ENCODE results near the gene KCTD10. TPM values are rescaled to one million over a fixed set of nuclear protein-coding genes. Genes with fewer than 3 reads are reported as not detected.
"Not testable (repeated sequence)": the region's sequence is repeated elsewhere in the genome, so short reads cannot be mapped to it uniquely, and the experiment has no call there.

Gene KCTD10
- total RNA-seq, 1 experiment from 2014 or later = 41.5 TPM

GRCh38 chr12:109421355-109422087, 55.6 kb downstream of the KCTD10 start:
- Histone ChIP-seq H3K9me3 (no peaks in the 10 kb centered on the region), H3K4me1 (no peaks in the 10 kb centered on the region), H3K36me3 (ENCODE audit: control insufficient read depth, insufficient read depth, low read length) (no peaks in the 10 kb centered on the region), H3K4me3 (ENCODE audit: low read depth, low read length) (no peak overlapping the region), H3K27me3 (replicated peaks; ENCODE audit: control insufficient read depth, insufficient read depth, low read length) (no peaks in the 10 kb centered on the region)
- CTCF ChIA-PET = interaction anchor here (0.9 kb wide), 1 partner anchor 11 kb away, joined by 4 read pairs; no protein-coding TSS in a partner anchor
- Mint-ChIP-seq H3K4me3 (ENCODE audit: unreplicated experiment) (no peak overlapping the region), H3K27ac (ENCODE audit: unreplicated experiment) (no peak overlapping the region), H3K4me1 (ENCODE audit: low read depth, unreplicated experiment) (no peaks in the 10 kb centered on the region), H3K9me3 (ENCODE audit: unreplicated experiment) (no peaks in the 10 kb centered on the region), H3K27me3 (ENCODE audit: insufficient read depth, unreplicated experiment) (peaks cover 7% of the 10 kb centered on the region), H3K36me3 (ENCODE audit: insufficient read depth, unreplicated experiment) (no peaks in the 10 kb centered on the region)
- BruUV-seq (replicated peaks) = no TSS peak
- DNase-seq = no peak
- intact Hi-C loops (cut with micrococcal nuclease; ENCODE audit: unreplicated experiment) = no loop called here
- POLR2A ChIA-PET = no interaction called here
- no peak for TF ChIP-seq CTCF (IDR thresholded peaks at IDR 0.05; ENCODE audit: insufficient read depth in 1 of 2, low read depth in 1 of 2, low read length in 1 of 2, severe bottlenecking in 1 of 2, unreplicated experiment in 1 of 2)

- H3K27me3 ChIP-seq (replicated peaks; ENCODE audit: control insufficient read depth, insufficient read depth, low read length) = no peaks in the 10 kb centered on the region
- intact Hi-C loops (cut with micrococcal nuclease; ENCODE audit: unreplicated experiment) = no loop called here
- CTCF ChIA-PET = interaction anchor here (0.6 kb wide), 1 partner anchor 32 kb away, joined by 3 read pairs; no protein-coding TSS in a partner anchor
These were observed 58.1 kb downstream of the KCTD10 start for GRCh38 chr12:109418848-109419480.

GRCh38 chr12:109406147-109406546, 71.0 kb downstream of the KCTD10 start:
- POLR2A ChIA-PET; H3K36me3 ChIP-seq (ENCODE audit: control insufficient read depth, insufficient read depth, low read length); intact Hi-C loops (cut with micrococcal nuclease; ENCODE audit: unreplicated experiment); H3K4me3 Mint-ChIP-seq (ENCODE audit: unreplicated experiment); H3K36me3 Mint-ChIP-seq (ENCODE audit: insufficient read depth, unreplicated experiment); H3K9me3 ChIP-seq; H3K9me3 Mint-ChIP-seq (ENCODE audit: unreplicated experiment); H3K27me3 ChIP-seq (replicated peaks; ENCODE audit: control insufficient read depth, insufficient read depth, low read length); H3K4me1 Mint-ChIP-seq (ENCODE audit: low read depth, unreplicated experiment); DNase-seq; H3K4me3 ChIP-seq (ENCODE audit: low read depth, low read length); H3K27ac Mint-ChIP-seq (ENCODE audit: unreplicated experiment); BruUV-seq (replicated peaks); H3K4me1 ChIP-seq: not testable (repeated sequence)
- peaks cover 27% of the 10 kb centered on the region for H3K27me3 Mint-ChIP-seq (ENCODE audit: insufficient read depth, unreplicated experiment)
- CTCF ChIA-PET = interaction anchor here (1.1 kb wide), 1 partner anchor 12 kb away, joined by 3 read pairs; no protein-coding TSS in a partner anchor

More at GRCh38 chr12:109418848-109419480, 58.1 kb downstream of the KCTD10 start:
- Mint-ChIP-seq H3K9me3 (ENCODE audit: unreplicated experiment) (no peaks in the 10 kb centered on the region), H3K36me3 (ENCODE audit: insufficient read depth, unreplicated experiment) (no peaks in the 10 kb centered on the region), H3K4me1 (ENCODE audit: low read depth, unreplicated experiment) (no peaks in the 10 kb centered on the region), H3K27me3 (ENCODE audit: insufficient read depth, unreplicated experiment) (peaks cover 7% of the 10 kb centered on the region), H3K4me3 (ENCODE audit: unreplicated experiment) (no peak overlapping the region), H3K27ac (ENCODE audit: unreplicated experiment) (no peak overlapping the region)
- H3K36me3 ChIP-seq (ENCODE audit: control insufficient read depth, insufficient read depth, low read length) = no peaks in the 10 kb centered on the region
- no peak for DNase-seq
- no peak overlapping the region for H3K4me3 ChIP-seq (ENCODE audit: low read depth, low read length)
- no TSS peak for BruUV-seq (replicated peaks)
- TF ChIP-seq CTCF (IDR thresholded peaks at IDR 0.05; ENCODE audit: insufficient read depth in 1 of 2, low read depth in 1 of 2, low read length in 1 of 2, severe bottlenecking in 1 of 2, unreplicated experiment in 1 of 2) = no peak
- no peaks in the 10 kb centered on the region for H3K9me3 ChIP-seq
- POLR2A ChIA-PET = no interaction called here
- no peaks in the 10 kb centered on the region for H3K4me1 ChIP-seq

- H3K9me3 Mint-ChIP-seq (ENCODE audit: unreplicated experiment); POLR2A ChIA-PET; H3K4me1 ChIP-seq; H3K4me3 ChIP-seq (ENCODE audit: low read depth, low read length); H3K27me3 ChIP-seq (replicated peaks; ENCODE audit: control insufficient read depth, insufficient read depth, low read length); H3K4me1 Mint-ChIP-seq (ENCODE audit: low read depth, unreplicated experiment); intact Hi-C loops (cut with micrococcal nuclease; ENCODE audit: unreplicated experiment); H3K36me3 ChIP-seq (ENCODE audit: control insufficient read depth, insufficient read depth, low read length); H3K27ac Mint-ChIP-seq (ENCODE audit: unreplicated experiment); H3K36me3 Mint-ChIP-seq (ENCODE audit: insufficient read depth, unreplicated experiment); BruUV-seq (replicated peaks); CTCF ChIA-PET; H3K4me3 Mint-ChIP-seq (ENCODE audit: unreplicated experiment); DNase-seq; H3K9me3 ChIP-seq: not testable (repeated sequence)
- peaks cover 33% of the 10 kb centered on the region for H3K27me3 Mint-ChIP-seq (ENCODE audit: insufficient read depth, unreplicated experiment)
These were observed 72.3 kb downstream of the KCTD10 start for GRCh38 chr12:109404841-109405240.

Data from Caco-2 (cell line).